ENCODE measurements around the gene SAMD4A.

DNA sequence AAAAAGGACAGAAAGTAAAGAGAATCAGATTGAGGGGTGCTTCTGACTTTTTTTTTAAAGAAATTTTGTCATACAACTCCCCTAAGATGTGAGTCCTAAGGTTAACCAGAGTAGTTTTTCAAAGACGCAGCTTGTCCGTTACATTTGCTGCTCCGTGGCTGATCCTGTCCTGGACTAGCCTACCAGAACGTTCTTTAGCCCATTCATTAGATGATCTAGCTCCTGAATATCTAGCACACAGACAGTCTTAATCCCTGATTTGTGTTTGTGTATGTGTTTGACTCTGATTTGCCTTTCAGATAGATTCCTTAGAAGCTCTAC lies 60.3 kb downstream of the SAMD4A start:
- TF ChIP-seq EZH2 (IDR thresholded peaks at IDR 0.05) (no peak), POLR2AphosphoS5 (IDR thresholded peaks at IDR 0.05; ENCODE audit: borderline replicate concordance, low read depth, low read length) (no peak), FOXP2 (optimal IDR thresholded peaks at IDR 0.05; ENCODE audit: control extremely low read depth, extremely low read length, insufficient read depth) (no peak)
